ENCODE results near the gene USP14. TPM values are rescaled to one million over a fixed set of nuclear protein-coding genes. Genes with fewer than 3 reads are reported as not detected.

The USP14 gene
- total and polyA plus RNA-seq, 2 experiments from 2014 or later, result 18.4 to 59.5 TPM

DNA sequence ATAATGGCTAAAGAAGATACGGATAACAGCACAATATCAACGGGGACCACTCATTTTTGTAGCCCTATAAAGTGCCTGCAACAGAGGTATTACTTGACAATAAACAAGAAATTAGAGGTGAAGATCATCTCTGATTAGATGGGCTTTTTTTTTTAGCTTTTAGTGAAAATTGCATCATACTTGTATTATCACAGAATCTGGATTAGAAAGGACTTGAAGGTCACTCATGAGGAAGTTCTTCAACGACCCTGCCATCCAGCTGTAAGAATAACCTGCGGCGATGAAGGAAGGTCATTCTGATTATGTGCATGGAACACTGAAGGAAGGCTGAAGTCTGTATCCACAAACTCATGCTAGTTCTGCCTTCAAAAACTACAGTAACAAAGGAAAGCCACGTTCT is 69.0 kb downstream of the USP14 start:
- DNase-seq (ENCODE audit: low read depth in 1 of 2, low spot score in 1 of 2), result no peak
- H3K9me3 ChIP-seq (ENCODE audit: low read depth), result no peaks in the 10 kb centered on the region
- H3K4me3 ChIP-seq, result no peak overlapping the region
- H3K27me3 ChIP-seq, result no peaks in the 10 kb centered on the region
- peak overlapping the region; percentile 51 for H3K27ac ChIP-seq
- H3K36me3 ChIP-seq, result peaks cover 30% of the 10 kb centered on the region
- H3K4me1 ChIP-seq (ENCODE audit: low read depth), result no peaks in the 10 kb centered on the region
- TF ChIP-seq, protein P1, sequence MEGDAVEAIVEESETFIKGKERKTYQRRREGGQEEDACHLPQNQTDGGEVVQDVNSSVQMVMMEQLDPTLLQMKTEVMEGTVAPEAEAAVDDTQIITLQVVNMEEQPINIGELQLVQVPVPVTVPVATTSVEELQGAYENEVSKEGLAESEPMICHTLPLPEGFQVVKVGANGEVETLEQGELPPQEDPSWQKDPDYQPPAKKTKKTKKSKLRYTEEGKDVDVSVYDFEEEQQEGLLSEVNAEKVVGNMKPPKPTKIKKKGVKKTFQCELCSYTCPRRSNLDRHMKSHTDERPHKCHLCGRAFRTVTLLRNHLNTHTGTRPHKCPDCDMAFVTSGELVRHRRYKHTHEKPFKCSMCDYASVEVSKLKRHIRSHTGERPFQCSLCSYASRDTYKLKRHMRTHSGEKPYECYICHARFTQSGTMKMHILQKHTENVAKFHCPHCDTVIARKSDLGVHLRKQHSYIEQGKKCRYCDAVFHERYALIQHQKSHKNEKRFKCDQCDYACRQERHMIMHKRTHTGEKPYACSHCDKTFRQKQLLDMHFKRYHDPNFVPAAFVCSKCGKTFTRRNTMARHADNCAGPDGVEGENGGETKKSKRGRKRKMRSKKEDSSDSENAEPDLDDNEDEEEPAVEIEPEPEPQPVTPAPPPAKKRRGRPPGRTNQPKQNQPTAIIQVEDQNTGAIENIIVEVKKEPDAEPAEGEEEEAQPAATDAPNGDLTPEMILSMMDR (IDR thresholded peaks at IDR 0.05; ENCODE audit: low read depth, low read length), result no peak

DNA sequence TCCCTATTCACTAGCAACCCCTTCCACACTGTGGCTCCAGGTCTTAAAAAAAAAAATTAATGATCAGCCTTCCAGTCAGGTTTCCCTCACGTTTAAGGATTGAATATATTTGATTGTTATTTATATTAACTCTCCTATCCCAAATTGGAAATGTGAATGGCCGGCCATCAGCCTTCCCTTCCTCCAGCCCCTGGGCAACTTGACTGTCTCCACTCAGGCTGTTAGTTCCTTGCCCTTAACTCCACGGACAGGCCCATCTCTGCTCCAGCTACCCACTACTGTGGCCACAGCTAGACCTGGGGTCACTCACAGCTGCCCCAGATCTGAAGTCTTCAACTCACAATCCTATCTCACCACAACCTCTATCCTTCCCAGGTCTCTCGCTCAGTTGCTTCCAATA is 69.5 kb downstream of the USP14 start:
- Histone ChIP-seq H3K36me3 (peaks cover 26% of the 10 kb centered on the region), H3K27ac (peak overlapping the region; percentile 51), H3K9me3 (ENCODE audit: low read depth) (no peaks in the 10 kb centered on the region), H3K27me3 (no peaks in the 10 kb centered on the region), H3K4me1 (ENCODE audit: low read depth) (no peaks in the 10 kb centered on the region), H3K4me3 (no peak overlapping the region)
- no peak for DNase-seq (ENCODE audit: low read depth in 1 of 2, low spot score in 1 of 2)
- TF ChIP-seq, protein P1 (IDR thresholded peaks at IDR 0.05; ENCODE audit: low read depth, low read length), result no peak

DNA sequence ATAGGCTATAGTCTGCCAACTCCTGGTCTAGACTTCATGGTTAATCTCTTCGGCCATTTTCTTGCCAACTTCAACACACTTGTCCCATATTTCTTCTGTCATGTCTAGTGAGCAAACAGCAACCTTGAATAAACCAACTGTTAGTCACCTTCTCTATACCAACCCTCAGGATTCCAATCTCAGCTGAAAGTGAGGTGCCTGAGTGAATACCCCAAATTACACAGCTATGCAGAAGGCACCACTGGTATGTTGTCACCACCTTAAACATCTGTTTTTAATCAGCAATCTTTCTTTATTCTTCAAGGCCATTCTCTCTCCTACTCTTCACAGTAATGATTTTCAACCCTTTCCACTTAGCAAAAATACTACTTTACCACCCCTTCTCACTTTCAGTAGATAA is 70.2 kb downstream of the USP14 start:
- no peak overlapping the region for H3K27ac ChIP-seq
- no peak for DNase-seq (ENCODE audit: low read depth in 1 of 2, low spot score in 1 of 2)
- H3K27me3 ChIP-seq, result no peaks in the 10 kb centered on the region
- peaks cover 19% of the 10 kb centered on the region for H3K36me3 ChIP-seq
- no peaks in the 10 kb centered on the region for H3K9me3 ChIP-seq (ENCODE audit: low read depth)
- H3K4me1 ChIP-seq (ENCODE audit: low read depth), result no peaks in the 10 kb centered on the region
- TF ChIP-seq, protein P1 (IDR thresholded peaks at IDR 0.05; ENCODE audit: low read depth, low read length), result no peak
- no peak overlapping the region for H3K4me3 ChIP-seq

DNA sequence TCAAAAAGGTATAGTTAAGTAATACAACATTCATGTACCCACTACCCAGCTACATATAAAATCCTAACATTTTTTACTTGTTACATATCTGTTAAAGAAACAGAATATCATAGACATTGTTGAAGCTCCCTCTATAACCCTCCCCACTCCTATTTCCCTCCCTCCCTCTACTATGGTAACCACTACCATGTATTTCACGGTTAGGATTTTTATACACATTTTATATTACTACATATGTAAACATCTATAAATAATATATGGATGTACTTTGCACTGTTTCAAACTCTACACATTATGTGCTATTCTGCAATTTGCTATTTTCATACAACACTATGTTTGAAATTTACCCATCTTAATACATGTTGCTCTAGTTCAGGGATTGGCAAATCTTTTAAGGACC is 73.2 kb downstream of the USP14 start:
- H3K27me3 ChIP-seq, result no peaks in the 10 kb centered on the region
- H3K27ac ChIP-seq, result no peak overlapping the region
- no peaks in the 10 kb centered on the region for H3K9me3 ChIP-seq (ENCODE audit: low read depth)
- no peak for DNase-seq (ENCODE audit: low read depth in 1 of 2, low spot score in 1 of 2)
- no peak overlapping the region for H3K4me3 ChIP-seq
- TF ChIP-seq, protein P1 (IDR thresholded peaks at IDR 0.05; ENCODE audit: low read depth, low read length), result no peak
- no peaks in the 10 kb centered on the region for H3K4me1 ChIP-seq (ENCODE audit: low read depth)
- H3K36me3 ChIP-seq, result no peaks in the 10 kb centered on the region

DNA sequence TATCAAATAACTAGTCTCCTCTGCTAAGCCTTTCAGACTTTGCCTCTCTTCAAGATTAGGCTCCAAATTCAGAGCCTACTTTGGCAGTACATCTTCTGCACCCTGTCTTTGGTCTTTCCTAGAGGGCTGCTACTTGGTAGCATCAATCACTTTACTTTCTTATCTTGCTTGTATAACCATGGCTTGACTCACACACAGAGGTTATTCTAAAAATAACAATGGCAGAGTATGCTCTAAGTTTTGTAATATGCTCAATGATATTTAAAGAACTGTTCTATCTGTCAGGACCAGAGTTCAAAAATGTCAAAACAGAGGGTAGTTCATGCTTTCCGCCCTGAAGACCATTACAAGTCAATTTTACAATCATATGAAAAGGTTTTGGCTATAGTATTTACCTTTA is 81.8 kb downstream of the USP14 start:
- Histone ChIP-seq H3K4me1 (ENCODE audit: low read depth) (peaks cover 17% of the 10 kb centered on the region), H3K4me3 (no peak overlapping the region), H3K27ac (peak overlapping the region; percentile 93), H3K9me3 (ENCODE audit: low read depth) (no peaks in the 10 kb centered on the region), H3K36me3 (peaks cover 12% of the 10 kb centered on the region), H3K27me3 (no peaks in the 10 kb centered on the region)
- DNase-seq (ENCODE audit: low read depth in 1 of 2, low spot score in 1 of 2), result peak; percentile 9 to 52
- TF ChIP-seq, protein P1 (IDR thresholded peaks at IDR 0.05; ENCODE audit: low read depth, low read length), result no peak
